BE2C (cell line): ENCODE results near the gene TRMT61A.

ENCODE experiments used
- DNase-seq: peaks from one replicate; pipeline ENCODE4 v3.0.0-alpha.2; 2020
- H3K27me3 ChIP-seq: fragments of 250-450 bp; sonication (Bioruptor Pico); 2 replicates; pipeline ENCODE4 v1.5.1; 2020; ENCODE audit warnings: mild to moderate bottlenecking
- H3K36me3 ChIP-seq: fragments of 250-450 bp; sonication (Bioruptor Pico); 2 replicates; pipeline ENCODE4 v1.5.1; 2020; ENCODE audit warnings: mild to moderate bottlenecking
- H3K4me1 ChIP-seq: fragments of 250-450 bp; sonication (Bioruptor Pico); 2 replicates; pipeline ENCODE4 v1.5.1; 2020
- H3K4me3 ChIP-seq: 2 replicates; pipeline ENCODE4 v1.5.1; 2011; ENCODE audit warnings: low read depth, low read length
- H3K9me3 ChIP-seq: fragments of 250-450 bp; sonication (Bioruptor Pico); 2 replicates; pipeline ENCODE4 v1.5.1; 2020
- CTCF ChIP-seq: IDR thresholded peaks from 2 replicates; pipeline ENCODE4 v1.5.1; 2012; ENCODE audit warnings: mild to moderate bottlenecking, low read depth, low read length

Gene TRMT61A

GRCh38 chr14:103555559-103556337 lies 26.8 kb downstream of the TRMT61A start:
- Histone ChIP-seq H3K4me3 (no peak overlapping the region), H3K9me3 (no peaks in the 10 kb centered on the region), H3K36me3 (peaks cover 11% of the 10 kb centered on the region), H3K27me3 (no peaks in the 10 kb centered on the region), H3K4me1 (no peaks in the 10 kb centered on the region)
- DNase-seq: no peak
- TF ChIP-seq CTCF: no peak

DNA sequence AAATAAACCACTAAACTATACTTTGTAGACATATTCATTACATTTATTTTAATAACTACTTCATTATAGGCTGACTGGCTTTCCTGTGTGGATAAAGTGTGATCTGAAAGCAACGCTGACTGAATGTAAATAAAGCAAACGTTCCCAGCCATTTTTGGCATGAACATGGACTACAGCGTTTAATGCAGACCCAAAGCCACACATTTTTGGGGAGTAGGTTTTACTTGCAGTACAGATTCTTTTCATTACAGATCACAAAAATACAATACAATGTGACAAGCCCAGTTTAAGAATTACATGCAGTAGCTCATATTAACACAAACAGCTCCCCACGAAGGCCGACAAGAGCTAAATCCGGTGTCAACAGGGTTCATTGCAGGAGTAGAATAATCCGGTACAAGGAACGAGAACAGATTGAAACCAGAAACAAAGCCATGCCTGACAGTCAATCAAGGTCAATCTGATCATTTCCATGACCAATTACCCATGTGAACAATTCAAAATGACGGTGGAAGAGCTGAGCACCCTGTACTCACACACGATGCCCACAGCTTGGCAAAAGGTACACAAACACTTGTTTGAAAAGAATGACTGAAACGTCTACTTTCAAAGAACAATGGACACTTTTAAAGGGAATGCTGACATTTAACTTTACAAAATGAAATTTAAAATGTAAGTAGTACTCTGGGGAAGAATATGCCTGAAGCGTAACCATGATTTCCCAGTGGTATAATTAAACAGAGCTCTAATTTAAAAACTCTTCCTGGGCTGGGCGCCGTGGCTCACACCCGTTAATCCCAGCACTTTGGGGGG lies 28.2 kb downstream of the TRMT61A start:
- Histone ChIP-seq H3K36me3 (peaks cover 11% of the 10 kb centered on the region), H3K27me3 (no peaks in the 10 kb centered on the region), H3K4me1 (no peaks in the 10 kb centered on the region), H3K4me3 (no peak overlapping the region), H3K9me3 (no peaks in the 10 kb centered on the region)
- DNase-seq: no peak
- no peak for TF ChIP-seq CTCF

GRCh38 chr14:103558071-103558882 lies 29.3 kb downstream of the TRMT61A start:
- DNase-seq: peak; percentile 35
- Histone ChIP-seq H3K36me3 (peaks cover 14% of the 10 kb centered on the region), H3K4me1 (no peaks in the 10 kb centered on the region), H3K4me3 (no peak overlapping the region), H3K27me3 (no peaks in the 10 kb centered on the region), H3K9me3 (no peaks in the 10 kb centered on the region)
- no peak for TF ChIP-seq CTCF

GRCh38 chr14:103559766-103560165 lies 30.8 kb downstream of the TRMT61A start:
- no peak for DNase-seq
- Histone ChIP-seq H3K36me3 (peaks cover 14% of the 10 kb centered on the region), H3K4me3 (0 out of 2 replicates have a peak overlapping the region, but pooled peaks have one; percentile 6), H3K9me3 (no peaks in the 10 kb centered on the region), H3K27me3 (no peaks in the 10 kb centered on the region), H3K4me1 (no peaks in the 10 kb centered on the region)
- TF ChIP-seq CTCF: no peak

DNA sequence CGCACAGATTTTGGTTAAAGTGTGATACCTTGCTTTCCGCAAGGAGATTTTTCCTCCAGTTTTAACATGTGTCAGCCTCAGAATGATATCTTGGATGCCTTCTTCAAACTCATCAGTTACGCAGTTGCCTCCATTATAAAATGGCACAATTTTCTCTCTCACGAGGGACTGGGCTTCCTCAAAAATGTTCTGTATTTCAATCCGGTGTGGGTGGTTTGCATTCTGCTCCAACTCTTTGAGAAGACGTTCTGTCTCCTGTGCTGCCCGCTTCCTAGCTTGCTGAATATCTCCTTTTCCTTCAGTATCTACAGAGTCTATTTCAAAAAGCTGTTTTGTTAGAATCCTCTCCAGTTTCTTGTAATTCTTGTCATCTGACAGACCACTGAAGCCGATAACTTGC lies 31.7 kb downstream of the TRMT61A start:
- Histone ChIP-seq H3K4me1 (no peaks in the 10 kb centered on the region), H3K27me3 (no peaks in the 10 kb centered on the region), H3K4me3 (no peak overlapping the region), H3K36me3 (peaks cover 14% of the 10 kb centered on the region), H3K9me3 (no peaks in the 10 kb centered on the region)
- TF ChIP-seq CTCF: no peak
- no peak for DNase-seq
